Fibroblast of skin of right biceps (primary cell): Measurements from ENCODE around the gene C1orf122.

Experiments used
- DNase-seq: peaks from one replicate; pipeline ENCODE4 v3.0.0-alpha.2; 2013

C1orf122 gene

DNA sequence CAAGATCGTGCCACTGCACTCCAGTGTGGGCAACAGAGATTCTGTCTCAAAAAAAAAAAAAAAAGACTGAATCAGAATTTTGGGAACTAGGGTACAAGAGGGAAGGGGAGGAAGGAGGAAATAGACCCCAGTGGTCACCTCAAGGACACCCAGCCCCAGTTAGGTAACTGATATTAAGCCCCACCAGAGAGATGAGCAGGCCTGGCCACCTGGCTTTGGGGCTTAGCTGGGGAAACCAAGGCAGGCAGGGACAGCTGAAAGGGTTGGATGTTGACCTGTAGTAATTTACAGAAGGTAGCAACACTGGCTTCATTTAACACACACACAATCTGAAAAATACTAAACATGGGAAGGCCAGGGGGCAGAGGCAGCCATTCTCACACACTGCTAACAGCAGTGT lies 5.2 kb upstream of the C1orf122 start:
- no peak for DNase-seq

- no peak for DNase-seq
Observed at GRCh38 chr1:37807220-37807554, 403 bp upstream of the C1orf122 start.

DNA sequence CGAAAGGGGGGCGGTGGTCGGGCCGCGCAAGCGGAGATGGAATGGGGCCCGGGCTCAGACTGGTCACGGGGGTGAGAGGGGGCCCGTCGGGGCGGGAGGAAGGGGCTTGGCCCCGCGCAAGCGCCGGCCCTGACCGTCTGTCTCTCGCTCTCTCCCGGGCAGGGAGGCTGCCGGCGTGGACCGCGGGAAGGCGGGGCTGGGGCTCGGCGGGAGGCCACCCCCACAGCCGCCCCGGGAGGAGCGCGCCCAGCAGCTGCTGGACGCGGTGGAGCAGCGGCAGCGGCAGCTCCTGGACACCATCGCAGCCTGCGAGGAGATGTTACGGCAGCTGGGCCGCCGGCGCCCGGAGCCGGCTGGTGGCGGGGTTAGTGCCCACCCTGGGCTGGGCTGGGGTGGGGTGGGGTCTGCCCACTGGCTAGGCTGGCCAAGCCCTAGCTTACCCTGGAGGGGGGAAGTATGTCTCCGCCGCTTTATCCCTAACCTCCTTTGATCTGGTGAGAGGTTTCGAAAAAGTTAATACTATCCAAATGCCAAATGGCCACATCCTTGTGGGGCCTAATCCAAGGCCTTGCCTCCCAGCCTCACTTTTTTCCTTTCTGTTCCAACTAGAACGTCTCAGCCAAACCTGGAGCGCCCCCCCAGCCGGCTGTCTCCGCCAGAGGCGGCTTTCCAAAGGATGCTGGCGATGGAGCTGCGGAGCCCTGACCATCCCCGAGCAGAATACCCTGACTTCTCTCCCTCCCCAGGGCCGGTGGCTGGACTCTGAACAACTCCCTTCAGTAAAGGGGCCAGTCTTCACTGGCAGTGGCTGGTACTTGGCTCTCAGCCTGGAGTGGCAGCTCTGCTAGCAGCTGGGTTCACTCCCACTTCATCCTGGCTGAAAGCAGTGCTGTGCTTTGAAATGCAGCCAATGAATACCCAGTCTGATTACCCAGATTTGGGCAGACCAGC lies 1.1 kb downstream of the C1orf122 start:
- DNase-seq, result peak; percentile 75

DNA sequence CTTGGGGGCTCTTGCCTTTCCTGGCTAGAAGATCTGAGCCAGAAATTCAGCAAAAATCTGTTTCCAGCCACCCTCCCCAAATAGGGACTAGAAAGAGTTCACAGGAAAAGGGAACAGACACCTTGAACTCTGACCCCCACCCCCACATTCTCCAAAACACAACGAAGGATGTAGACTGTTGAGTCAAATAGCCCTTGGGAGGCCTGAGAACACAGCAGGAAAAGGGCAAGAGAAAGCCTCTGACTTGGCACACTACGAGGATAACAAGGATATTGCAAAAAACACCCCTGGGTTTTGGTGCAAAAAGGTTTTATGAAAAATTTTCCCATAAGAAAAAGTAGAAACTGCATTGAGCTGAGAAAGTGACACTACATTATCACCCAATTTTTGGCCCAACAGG lies 2.4 kb downstream of the C1orf122 start:
- no peak for DNase-seq

- DNase-seq, result peak; percentile 80
Observed at GRCh38 chr1:37811027-37811655, 3.6 kb downstream of the C1orf122 start.

DNA sequence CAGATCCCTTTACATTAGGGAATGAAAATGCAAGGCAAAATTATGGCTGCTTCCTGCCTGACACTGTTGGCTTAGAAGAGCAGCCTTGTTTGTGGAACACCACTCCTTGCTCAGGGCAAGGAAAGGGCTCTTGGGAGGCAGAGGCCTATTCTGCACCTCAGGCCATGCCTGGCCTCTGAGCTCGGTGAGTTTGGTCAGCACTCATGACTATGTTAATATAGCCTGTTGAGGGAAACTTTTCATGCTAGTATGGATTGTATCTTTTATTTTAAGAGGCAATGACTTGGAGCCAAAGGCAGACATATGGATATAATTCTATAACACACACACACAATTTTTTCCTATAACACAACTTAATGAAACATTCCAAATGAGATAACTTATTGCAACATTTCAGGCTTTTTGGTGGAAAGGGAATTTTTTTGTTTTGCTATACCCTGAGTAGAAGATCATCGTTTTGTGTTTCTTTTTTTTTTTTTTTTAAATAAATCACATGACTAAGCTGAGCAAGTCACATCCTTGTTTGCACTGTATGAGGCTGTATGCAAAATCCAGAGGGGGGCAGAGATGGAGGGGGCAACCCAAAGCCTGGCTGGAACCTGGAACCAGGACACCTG lies 6.0 kb downstream of the C1orf122 start:
- no peak for DNase-seq

DNA sequence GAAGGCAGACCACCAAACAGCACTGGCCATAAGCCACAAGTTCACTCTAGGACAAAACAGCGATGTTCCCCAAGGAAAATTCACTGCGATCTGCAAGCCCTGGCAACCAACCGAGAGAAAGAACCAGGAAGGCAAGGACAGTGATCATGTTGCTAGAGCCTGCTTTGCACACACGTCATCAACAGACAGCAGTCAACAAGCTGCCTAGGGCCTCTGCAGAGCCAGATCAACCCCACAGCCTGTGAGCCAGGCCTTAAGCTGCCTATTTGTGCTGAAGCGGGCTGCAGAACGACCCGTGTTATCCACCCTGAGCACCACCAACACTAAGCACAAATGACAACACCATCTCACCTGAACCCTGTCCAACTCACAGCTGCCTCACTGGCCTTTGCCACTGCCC lies 6.7 kb downstream of the C1orf122 start:
- DNase-seq, result no peak

GRCh38 chr1:37817481-37817880 lies 9.9 kb downstream of the C1orf122 start:
- DNase-seq, result no peak

GRCh38 chr1:37821481-37821880 lies 13.9 kb downstream of the C1orf122 start:
- DNase-seq, result no peak

- no peak for DNase-seq
Observed at GRCh38 chr1:37822906-37823815, 15.6 kb downstream of the C1orf122 start.

- DNase-seq, result no peak
Observed at GRCh38 chr1:37824001-37824400, 16.4 kb downstream of the C1orf122 start.

- DNase-seq, result no peak
Observed at GRCh38 chr1:37825506-37825905, 17.9 kb downstream of the C1orf122 start.

- no peak for DNase-seq
Observed at GRCh38 chr1:37828410-37829074, 21.0 kb downstream of the C1orf122 start.

DNA sequence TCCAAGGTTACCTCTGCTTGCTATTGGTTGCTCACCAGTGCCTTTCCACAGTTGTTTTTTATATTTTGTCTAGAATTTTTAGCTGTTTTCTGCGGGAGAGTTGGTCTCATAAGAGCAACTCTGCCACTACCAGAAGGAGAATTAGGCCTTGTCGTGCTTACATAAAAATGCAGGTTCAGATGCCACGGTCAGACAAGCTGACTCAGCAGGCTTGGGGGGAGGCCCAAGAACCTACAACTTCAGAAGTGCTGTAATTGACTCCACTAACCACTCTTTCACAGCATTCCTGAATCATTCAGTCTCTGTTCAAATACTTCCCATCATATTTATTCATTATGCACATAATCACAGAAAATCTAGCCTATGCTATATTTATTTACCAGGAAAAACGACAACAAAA lies 23.5 kb downstream of the C1orf122 start:
- no peak for DNase-seq

DNA sequence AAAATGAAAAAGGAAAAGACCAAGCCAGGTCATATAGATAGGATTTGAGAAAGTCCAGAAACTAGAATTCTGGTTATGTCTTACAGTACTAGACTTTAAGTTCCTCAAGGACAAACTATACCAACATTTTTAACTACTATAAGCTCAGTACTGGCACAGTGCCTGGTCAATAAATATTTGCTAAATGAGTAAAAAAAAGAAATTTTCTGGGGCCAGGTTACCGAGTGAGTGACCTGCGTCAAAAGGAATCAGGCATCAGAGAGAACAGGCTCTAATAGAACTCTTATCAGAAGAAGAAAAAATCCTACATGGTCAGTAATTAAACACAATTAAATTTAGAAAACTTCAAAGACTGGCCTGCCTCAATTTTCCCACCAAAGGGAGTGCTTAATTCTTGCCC lies 24.2 kb downstream of the C1orf122 start:
- DNase-seq, result no peak

GRCh38 chr1:37836788-37837187 lies 29.2 kb downstream of the C1orf122 start:
- DNase-seq, result no peak

DNA sequence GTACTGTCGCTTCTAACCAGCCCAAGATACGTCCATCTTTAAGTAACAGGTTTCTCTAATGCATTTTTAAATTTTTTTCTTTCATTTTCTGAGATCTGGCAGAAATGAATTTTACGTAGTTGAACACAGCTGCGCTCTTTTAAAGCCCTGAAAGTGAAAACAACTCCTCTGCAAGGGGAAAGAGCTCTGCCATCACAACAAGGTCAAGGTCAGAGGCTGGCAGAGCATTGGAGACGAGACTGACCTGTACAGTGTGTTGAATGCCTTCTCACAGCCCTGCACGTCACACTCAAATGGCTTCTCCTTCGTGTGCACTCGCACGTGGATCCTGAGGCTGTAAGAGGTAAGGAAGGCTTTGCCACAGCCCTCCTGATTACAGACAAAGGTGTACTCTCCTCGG lies 32.1 kb downstream of the C1orf122 start:
- DNase-seq, result no peak

DNA sequence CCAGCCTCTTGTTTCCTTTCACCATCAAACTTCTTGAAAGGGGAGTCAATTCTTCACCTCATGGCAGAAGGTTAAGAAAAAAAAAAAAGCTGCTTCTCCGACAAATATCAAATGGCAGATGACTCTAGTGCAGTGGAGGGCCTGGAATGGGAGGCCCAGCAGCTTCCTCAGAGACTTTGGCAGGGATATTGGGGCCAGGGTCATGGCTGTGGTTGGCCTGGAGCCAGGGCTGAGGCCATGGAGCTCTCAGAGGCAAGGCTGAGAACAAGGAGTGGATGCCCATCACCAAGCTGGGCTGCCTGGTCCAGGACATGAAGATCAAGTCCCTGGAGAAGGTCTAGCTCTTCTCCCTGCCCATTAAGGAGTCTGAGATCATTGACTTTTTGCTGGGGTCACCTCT lies 33.1 kb downstream of the C1orf122 start:
- no peak for DNase-seq

GRCh38 chr1:37841652-37842051 lies 34.1 kb downstream of the C1orf122 start:
- no peak for DNase-seq

- no peak for DNase-seq
Observed at GRCh38 chr1:37844536-37844935, 36.9 kb downstream of the C1orf122 start.

DNA sequence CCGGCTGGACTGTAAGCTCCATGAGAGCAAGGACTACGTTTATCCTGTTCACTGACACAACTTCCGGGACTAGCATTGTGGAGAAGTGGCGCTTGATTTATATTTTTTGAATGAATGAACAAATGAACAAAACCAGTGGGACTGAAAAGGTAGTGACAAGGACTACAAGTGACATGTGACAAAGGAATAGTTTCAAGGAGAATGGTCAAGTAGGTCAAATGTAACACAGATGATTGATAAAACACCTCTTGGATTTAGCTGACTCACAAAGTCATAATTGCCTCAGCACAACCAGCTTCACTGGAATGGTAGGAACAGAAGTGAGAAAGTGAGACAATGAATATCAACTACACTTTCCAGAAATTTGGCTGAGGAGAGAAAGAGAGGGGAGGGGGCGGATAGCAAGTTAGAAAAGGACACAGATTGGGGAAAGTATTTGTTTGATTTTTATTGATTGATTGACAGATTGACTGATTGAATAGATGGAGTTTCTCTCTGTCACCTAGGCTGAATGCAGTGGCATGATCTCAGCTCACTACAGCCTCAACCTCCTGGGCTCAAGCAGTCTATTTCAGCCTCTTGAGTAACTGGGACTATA lies 37.6 kb downstream of the C1orf122 start:
- DNase-seq, result no peak

GRCh38 chr1:37845786-37846185 lies 38.2 kb downstream of the C1orf122 start:
- no peak for DNase-seq
